GM12892 (cell line): ENCODE measurements around the gene TMEM187.

Source experiments
- POLR2A ChIP-seq: IDR thresholded peaks from 2 replicates; pipeline ENCODE4 v1.6.1; 2011; ENCODE audit warnings: low read depth, low read length, control low read depth
- POLR2AphosphoS5 ChIP-seq: IDR thresholded peaks from 2 replicates; pipeline ENCODE4 v1.6.1; 2011; ENCODE audit warnings: low read depth, low read length, control low read depth
- TAF1 ChIP-seq: IDR thresholded peaks from 2 replicates; pipeline ENCODE4 v1.6.1; 2011; ENCODE audit warnings: low read depth, mild to moderate bottlenecking, control low read depth, low read length, borderline replicate concordance

DNA sequence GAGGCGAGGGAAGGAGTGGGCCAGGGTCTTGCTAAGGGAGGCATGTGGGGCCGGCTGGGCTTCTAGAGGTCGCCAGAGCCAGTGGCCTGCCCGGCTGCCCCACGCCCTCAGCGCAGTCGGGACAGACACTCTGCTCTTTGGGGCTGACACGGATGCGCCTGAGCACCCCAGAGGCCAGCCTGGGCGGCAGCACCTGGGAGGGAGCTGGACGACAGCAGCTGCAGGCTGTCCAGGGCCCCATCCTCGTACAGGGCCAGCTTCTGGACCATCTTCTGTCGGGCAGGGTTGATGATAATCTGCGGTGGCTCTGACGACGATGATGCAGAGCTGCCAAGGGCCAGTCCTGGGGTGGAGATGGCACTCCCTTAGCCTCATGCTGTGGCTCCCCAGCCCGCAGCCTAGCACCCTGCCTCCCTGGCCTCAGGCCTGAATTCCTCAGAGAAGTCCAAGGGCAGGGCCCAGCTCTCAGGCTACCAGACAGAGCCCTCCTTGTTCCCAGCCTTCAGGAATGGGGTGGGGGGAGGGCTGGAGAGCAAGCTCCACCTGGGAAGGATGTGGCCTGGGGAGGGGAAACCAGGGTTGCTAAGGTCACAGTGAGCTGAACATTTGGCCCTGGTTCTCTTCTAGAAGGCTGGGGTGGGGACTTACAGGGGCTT lies 39.9 kb downstream of the TMEM187 start:
- TF ChIP-seq POLR2AphosphoS5 (no peak), POLR2A (no peak), TAF1 (no peak)
